Epithelial cell of proximal tubule (primary cell): Measurements from ENCODE around the gene GPC3. TPM values are rescaled to one million over a fixed set of nuclear protein-coding genes. Genes with fewer than 3 reads are reported as not detected.

ENCODE experiments used
- DNase-seq: peaks from one replicate; pipeline ENCODE4 v3.0.0-alpha.2; 2011; ENCODE audit warnings: low read depth
- H3K4me3 ChIP-seq: 2 replicates; pipeline ENCODE4 v1.5.1; 2011; ENCODE audit warnings: low read depth, mild to moderate bottlenecking, low read length
- total RNA-seq: library from RNA; depleted of rRNA; stranded (reverse); fragments of >200 nt; gene quantifications from 2 replicates; pipeline ENCODE4 v1.2.3, GENCODE V29; 2015
- TF ChIP-seq, protein P1 (sequence below): conservative IDR thresholded peaks from 2 replicates; pipeline ENCODE4 v1.5.1; 2012; ENCODE audit warnings: low read depth, mild to moderate bottlenecking, low read length

The GPC3 gene
- total RNA-seq, 1 donor from 2014 or later, result 3.3 TPM

DNA sequence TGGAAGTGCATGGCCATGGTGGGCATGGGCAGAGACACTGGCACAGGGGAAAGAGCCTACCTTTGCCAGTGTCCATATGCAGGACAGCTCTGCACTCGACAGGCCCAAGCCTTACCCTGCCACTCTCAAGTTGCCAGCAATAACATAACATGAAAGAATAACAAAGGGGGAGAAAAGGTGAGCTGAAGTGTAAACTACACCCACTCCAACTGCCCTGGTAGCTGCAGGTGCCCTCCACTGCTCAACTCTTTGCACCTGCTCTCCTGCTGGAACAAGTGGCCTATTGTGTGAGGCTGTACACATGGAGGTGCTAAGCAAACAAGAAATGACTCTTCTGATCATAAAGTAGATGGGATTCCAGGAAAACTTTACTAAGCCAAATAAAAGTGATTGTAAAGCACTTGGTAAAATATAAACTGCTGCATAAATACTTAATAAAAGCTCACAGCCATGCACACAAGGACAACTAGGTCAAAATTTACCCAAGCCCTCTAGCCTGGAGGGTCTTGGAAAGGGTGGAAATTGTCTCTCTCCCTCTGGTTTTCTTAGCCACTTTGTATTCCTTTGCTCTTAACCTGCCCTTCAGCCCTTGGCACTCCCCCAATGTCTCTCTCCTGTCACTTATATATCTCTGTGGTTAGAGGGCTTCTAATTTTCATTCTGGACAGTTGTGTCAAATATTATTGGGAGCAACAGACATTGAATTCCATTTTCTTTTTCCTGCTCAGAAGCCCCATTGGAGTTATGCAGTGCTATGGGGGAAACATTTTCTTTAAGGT is 308.9 kb downstream of the GPC3 start:
- no peak overlapping the region for H3K4me3 ChIP-seq
- no peak for DNase-seq
- TF ChIP-seq, protein P1, sequence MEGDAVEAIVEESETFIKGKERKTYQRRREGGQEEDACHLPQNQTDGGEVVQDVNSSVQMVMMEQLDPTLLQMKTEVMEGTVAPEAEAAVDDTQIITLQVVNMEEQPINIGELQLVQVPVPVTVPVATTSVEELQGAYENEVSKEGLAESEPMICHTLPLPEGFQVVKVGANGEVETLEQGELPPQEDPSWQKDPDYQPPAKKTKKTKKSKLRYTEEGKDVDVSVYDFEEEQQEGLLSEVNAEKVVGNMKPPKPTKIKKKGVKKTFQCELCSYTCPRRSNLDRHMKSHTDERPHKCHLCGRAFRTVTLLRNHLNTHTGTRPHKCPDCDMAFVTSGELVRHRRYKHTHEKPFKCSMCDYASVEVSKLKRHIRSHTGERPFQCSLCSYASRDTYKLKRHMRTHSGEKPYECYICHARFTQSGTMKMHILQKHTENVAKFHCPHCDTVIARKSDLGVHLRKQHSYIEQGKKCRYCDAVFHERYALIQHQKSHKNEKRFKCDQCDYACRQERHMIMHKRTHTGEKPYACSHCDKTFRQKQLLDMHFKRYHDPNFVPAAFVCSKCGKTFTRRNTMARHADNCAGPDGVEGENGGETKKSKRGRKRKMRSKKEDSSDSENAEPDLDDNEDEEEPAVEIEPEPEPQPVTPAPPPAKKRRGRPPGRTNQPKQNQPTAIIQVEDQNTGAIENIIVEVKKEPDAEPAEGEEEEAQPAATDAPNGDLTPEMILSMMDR, result no peak

DNA sequence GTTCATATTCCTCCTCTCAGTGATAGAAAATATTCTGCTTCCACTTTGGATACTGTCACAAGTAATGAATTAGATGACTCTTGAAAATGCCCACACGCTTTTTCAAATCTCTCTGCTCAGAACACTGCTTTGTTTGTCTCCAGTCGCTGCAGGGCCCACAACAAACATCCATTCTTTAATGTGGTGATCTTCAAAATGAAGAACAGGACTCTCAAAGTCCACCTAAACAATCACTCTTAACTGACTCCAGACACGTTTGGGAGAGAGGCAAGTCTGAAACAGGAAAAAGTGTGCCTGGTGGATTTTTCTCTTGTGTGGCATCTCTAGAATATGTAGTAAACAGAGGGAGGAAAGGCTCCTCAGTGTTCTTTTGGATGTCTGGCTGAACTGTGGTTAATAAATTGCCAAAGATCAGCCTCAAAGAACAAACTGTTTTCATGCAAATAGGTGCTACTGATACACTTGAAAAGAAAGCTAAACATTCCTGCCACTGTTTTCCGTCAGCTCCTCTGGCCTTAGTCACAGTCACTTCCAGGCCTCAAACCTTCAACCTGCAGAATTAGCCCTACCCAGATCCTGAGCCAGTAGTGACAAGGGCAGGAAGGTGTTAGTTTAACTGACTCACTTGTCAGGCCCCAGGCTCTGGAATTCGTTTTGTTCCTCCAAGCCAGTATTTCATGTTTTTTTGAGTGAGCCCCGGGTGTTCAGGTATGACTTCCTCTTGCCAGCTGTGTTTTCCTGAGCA is 310.5 kb downstream of the GPC3 start:
- H3K4me3 ChIP-seq, result no peak overlapping the region
- peak; percentile 73 for DNase-seq
- TF ChIP-seq, protein P1, result no peak

DNA sequence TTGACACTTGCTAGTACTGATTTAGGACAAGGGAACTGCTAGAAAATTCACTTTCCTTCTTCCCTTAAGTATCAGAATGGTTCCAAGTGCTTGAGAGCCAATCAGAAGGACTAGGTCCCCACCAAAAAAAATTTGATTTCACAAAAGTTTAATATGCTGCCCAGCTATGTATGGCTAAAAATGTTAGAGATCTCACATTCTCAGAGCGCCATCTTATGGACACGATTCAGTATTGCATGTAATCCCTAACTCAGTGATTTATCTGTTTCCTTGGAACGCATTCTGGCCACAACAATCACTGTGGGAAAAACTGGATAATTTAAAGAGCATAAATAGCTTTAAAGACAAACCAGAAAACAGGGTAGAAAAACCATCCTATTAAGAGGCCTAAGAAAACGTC is 315.0 kb downstream of the GPC3 start:
- H3K4me3 ChIP-seq, result no peak overlapping the region
- no peak for DNase-seq
- TF ChIP-seq, protein P1, result peak; percentile 61

DNA sequence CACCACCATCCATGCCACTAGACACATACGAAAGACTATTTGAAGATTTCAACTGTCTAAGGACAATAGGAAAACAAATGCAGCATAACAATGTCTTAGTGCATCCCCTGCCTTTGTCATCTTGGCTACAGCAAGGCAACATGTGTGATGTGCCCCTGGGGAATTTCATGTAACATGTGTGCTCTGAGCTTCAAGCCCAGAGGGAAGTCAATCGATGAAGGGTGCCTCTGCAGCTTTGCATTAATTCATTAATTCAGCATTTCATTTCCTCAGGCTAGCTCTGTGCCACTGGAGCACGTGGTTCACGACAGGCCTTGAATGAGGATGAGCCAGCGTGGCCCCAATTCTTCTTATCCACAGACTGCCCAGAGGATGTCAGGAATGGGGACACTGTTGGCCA is 316.2 kb downstream of the GPC3 start:
- DNase-seq, result no peak
- TF ChIP-seq, protein P1, result no peak
- H3K4me3 ChIP-seq, result no peak overlapping the region

DNA sequence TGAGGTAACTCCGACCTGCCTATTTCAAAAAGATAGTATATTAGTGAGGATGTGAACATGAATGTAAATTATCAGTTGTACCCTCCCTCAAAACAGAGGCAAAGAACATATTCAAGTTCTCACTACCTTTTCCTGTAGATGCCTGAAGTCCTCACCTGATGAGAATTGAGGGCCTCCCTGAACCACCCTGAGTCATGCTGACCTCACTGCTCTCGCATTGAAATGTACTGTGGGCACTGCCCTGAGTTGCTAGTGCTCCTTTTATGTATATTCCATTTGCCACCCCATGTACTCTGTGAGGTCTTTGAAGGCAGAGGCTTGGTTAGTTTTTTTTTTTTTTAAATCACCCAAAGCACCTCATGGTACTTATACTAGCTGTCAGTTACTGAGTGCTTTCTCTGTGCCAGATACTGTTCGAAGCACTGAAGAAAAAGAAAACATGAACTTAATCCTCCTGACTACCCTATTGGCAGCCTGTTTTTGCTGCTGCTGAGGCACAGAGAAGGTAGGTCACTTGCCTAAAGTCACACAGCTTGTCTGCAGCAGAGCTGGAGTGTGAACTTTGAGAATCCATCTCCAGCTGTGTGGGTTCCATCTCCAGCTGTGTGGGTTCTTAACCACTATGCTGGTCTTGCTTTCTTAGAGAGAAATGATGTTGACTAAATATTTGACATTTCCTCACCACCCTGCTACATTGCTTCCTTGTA is 317.0 kb downstream of the GPC3 start:
- TF ChIP-seq, protein P1, result no peak
- no peak for DNase-seq
- no peak overlapping the region for H3K4me3 ChIP-seq

DNA sequence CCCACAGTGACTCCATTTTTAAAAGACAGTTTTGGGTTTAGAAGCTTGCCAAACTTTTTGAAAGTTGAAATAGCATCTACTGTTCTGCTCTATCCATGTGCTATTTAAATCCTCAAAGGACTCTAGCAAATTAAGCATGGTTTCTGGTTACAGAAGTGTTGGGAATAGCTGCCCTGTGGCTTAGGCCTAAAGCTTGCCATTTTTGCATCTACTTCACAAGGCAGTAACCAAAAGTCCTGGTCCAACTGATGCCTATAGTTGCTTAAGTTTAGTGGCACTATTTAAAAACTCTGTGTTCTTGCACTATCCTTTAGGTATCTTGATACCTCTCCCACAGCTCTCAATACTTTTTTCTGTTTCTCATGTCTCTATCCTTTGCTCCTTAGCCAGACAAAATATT is 319.1 kb downstream of the GPC3 start:
- DNase-seq, result no peak
- TF ChIP-seq, protein P1, result no peak
- no peak overlapping the region for H3K4me3 ChIP-seq
